ENCODE results near the gene BAIAP2L2.

DNA sequence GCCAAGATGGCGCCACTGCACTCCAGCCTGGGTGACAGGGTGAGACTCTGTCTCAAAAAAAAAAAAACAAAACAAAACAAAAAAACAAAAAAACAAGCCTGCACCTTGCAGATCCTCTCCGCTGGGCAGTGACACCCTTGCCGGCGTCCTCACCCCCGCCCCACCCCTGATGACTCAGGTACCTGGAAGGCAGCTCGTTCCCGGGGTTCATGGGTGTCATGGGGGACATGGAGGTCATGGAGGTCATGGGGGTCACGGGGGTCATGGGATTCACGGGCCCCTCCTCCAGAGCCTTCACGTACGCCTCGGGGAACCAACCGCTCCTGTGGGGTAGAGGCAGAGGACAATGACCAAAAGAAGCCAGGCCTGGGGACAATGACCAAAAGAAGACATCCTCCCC is 23.5 kb downstream of the BAIAP2L2 start:
- TF ChIP-seq, protein P1, sequence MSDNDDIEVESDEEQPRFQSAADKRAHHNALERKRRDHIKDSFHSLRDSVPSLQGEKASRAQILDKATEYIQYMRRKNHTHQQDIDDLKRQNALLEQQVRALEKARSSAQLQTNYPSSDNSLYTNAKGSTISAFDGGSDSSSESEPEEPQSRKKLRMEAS (IDR thresholded peaks at IDR 0.05): no peak
- no peak for TF ChIP-seq TAF1 (IDR thresholded peaks at IDR 0.05; ENCODE audit: low read depth)
- no peak for TF ChIP-seq NFIC (IDR thresholded peaks at IDR 0.05)
- no peak for TF ChIP-seq RAD21 (IDR thresholded peaks at IDR 0.05; ENCODE audit: low read depth)
- TF ChIP-seq, protein P2, sequence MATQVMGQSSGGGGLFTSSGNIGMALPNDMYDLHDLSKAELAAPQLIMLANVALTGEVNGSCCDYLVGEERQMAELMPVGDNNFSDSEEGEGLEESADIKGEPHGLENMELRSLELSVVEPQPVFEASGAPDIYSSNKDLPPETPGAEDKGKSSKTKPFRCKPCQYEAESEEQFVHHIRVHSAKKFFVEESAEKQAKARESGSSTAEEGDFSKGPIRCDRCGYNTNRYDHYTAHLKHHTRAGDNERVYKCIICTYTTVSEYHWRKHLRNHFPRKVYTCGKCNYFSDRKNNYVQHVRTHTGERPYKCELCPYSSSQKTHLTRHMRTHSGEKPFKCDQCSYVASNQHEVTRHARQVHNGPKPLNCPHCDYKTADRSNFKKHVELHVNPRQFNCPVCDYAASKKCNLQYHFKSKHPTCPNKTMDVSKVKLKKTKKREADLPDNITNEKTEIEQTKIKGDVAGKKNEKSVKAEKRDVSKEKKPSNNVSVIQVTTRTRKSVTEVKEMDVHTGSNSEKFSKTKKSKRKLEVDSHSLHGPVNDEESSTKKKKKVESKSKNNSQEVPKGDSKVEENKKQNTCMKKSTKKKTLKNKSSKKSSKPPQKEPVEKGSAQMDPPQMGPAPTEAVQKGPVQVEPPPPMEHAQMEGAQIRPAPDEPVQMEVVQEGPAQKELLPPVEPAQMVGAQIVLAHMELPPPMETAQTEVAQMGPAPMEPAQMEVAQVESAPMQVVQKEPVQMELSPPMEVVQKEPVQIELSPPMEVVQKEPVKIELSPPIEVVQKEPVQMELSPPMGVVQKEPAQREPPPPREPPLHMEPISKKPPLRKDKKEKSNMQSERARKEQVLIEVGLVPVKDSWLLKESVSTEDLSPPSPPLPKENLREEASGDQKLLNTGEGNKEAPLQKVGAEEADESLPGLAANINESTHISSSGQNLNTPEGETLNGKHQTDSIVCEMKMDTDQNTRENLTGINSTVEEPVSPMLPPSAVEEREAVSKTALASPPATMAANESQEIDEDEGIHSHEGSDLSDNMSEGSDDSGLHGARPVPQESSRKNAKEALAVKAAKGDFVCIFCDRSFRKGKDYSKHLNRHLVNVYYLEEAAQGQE (IDR thresholded peaks at IDR 0.05; ENCODE audit: low read depth): no peak
- no peak for TF ChIP-seq CEBPB (IDR thresholded peaks at IDR 0.05)
- no peak for TF ChIP-seq TCF12 (IDR thresholded peaks at IDR 0.05; ENCODE audit: low read depth)
- no peak for TF ChIP-seq EP300 (IDR thresholded peaks at IDR 0.05; ENCODE audit: borderline replicate concordance)
- no peak for TF ChIP-seq CREB1 (IDR thresholded peaks at IDR 0.05; ENCODE audit: low read depth)

Data from Ishikawa (cell line).